Measurements from ENCODE around the gene ZNF22. TPM values are rescaled to one million over a fixed set of nuclear protein-coding genes. Genes with fewer than 3 reads are reported as not detected.

ZNF22 gene
- total RNA-seq, 6 donors from 2014 or later: 8.4 to 26.9 (median 18.4) TPM

- Histone ChIP-seq H3K9me3 (no peaks in the 10 kb centered on the region), H3K27ac (peak overlapping the region in 3 of 4 donors; percentile 10 to 97 (median 88)), H3K36me3 (peaks cover 0 to 6% (median 2%) of the 10 kb centered on the region in 4 donors), H3K4me1 (peaks cover 62 to 85% (median 71%) of the 10 kb centered on the region in 4 donors), H3K27me3 (no peaks in the 10 kb centered on the region), H3K4me3 (peak overlapping the region in 2 of 4 donors; percentile 72 to 74)
- ATAC-seq (ENCODE audit: low FRiP score in 2 of 2) (no peak), DNase-seq (peak in 1 of 2 donors; percentile 16)
- WGBS, 2 donors: 67 to 79% methylated on average over 3 to 4 of the region's 4 CpGs
- TF ChIP-seq POLR2A (IDR thresholded peaks at IDR 0.05): no peak
- TF ChIP-seq EP300 (IDR thresholded peaks at IDR 0.05): no peak
Measured at GRCh38 chr10:44961230-44961571, 39.5 kb upstream of the ZNF22 start.

- no peaks in the 10 kb centered on the region for H3K27me3 ChIP-seq
- H3K36me3 ChIP-seq: no peaks in the 10 kb centered on the region
- H3K27ac ChIP-seq: peak overlapping the region in 3 of 4 donors; percentile 71 to 90 (median 85)
- H3K4me1 ChIP-seq: peaks cover 72 to 94% (median 80%) of the 10 kb centered on the region in 4 donors
- WGBS, 2 donors: 85 to 94% methylated on average over 8 to 11 of the region's 11 CpGs
- H3K9me3 ChIP-seq: no peaks in the 10 kb centered on the region
- ATAC-seq (ENCODE audit: low FRiP score in 2 of 2): no peak
- TF ChIP-seq CTCF (IDR thresholded peaks at IDR 0.05) (no peak), POLR2A (IDR thresholded peaks at IDR 0.05) (no peak), POLR2AphosphoS5 (IDR thresholded peaks at IDR 0.05) (no peak), EP300 (IDR thresholded peaks at IDR 0.05) (no peak)
- peak in 1 of 2 donors; percentile 19 for DNase-seq
- H3K4me3 ChIP-seq: peak overlapping the region in 1 of 4 donors; percentile 13
Measured at GRCh38 chr10:44961931-44962750, 38.6 kb upstream of the ZNF22 start.

DNA sequence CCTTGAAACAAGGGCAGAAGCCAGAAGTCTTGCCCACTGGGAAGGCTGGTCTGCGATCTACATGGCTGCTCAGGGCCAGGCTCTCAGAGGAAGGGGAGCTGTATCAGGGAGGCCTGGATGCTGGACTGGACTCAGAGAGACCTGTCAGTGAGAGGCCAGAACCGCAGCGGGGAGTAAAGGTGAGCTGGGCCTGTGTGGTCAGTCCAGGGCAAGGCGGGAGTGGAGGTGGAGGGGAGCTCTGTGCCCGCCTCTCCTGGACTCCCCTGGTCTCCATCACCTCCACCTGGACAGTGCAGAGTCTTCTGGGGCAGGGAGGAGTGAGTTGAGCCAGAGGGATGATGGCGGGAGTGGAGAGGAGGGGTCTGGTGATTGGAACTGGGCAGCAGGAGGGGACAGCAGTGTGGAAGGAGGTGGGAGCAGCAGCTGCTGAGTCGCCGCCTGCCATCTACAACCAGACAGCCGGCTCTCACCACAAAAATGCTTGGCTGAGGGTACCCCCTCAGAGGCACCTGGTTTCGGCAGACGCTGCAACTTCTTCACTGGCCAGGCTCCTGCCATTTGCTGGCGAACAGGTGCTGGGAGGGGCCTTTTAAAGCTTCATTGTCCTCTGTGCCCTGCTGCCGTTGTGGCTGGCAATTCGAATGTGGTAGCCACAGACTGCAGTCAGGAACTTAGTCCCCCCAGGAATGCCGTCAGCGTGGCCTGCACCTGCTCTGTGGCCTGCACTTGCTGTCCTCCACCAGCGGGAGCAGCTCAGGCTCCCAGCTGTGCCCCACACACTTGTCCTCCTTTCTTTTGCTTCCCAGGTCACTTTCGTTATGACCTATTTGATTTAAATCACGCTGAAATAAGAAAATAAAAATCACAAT is 37.6 kb upstream of the ZNF22 start:
- H3K4me3 ChIP-seq: peak overlapping the region in 2 of 4 donors; percentile 3 to 15
- TF ChIP-seq POLR2A (IDR thresholded peaks at IDR 0.05) (no peak), CTCF (IDR thresholded peaks at IDR 0.05) (peak in 5 of 6 experiments; percentile 35 to 63 (median 38))
- peak overlapping the region; percentile 71 to 90 (median 82) for H3K27ac ChIP-seq
- peak in 1 of 2 donors; percentile 47 for DNase-seq
- no peaks in the 10 kb centered on the region for H3K27me3 ChIP-seq
- ATAC-seq (ENCODE audit: low FRiP score in 2 of 2): no peak
- no peaks in the 10 kb centered on the region for H3K9me3 ChIP-seq
- 70 to 75% methylated on average over 16 to 19 of the region's 19 CpGs for WGBS, 2 donors
- peaks cover 78 to 94% (median 84%) of the 10 kb centered on the region in 4 donors for H3K4me1 ChIP-seq
- no peaks in the 10 kb centered on the region for H3K36me3 ChIP-seq

DNA sequence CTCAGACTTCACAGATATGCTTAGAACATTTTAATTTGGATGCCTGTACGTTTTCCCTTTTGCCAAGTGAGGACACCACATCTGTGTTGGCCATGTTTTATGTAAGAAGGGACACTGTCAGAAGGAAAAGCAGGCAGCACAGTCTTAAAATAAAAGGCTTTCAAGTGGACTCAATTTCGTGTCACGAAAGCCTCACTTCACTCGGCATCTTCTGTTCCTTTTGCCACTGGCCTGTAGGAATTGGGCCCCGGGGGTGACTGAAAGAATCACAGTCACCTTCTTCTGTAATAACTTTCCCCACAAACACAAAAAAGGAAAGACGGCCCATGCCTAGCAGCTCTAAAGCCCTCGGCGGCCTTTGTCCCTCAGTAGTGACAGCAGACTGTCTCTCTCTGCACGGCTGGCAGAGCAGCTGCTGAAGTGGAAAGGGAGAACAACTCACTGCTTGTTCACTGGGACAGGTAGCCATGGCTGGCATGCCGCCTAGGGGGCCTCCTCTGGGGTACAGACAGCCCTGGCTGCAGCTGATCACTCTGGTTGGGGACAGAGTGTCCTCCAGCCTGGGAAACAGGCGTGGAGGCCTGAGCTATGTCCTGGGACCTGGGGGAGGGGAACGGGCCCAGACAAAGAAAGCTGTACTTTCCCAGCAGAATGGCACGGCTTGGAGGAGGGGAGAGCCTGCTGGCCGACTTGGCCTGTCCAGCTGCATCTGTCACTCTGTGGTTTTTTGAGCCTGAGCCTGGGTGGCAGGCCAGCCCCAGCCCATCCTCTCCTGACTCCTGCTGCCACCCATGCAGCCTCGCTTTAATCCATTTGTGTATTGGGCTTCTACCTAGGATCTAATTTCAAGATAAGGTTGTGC is 36.7 kb upstream of the ZNF22 start:
- DNase-seq (peak in 1 of 2 donors; percentile 93), ATAC-seq (ENCODE audit: low FRiP score in 2 of 2) (peak; percentile 16 to 54)
- Histone ChIP-seq H3K4me1 (peaks cover 78 to 94% (median 84%) of the 10 kb centered on the region in 4 donors), H3K4me3 (peak overlapping the region in 1 of 4 donors; percentile 3), H3K36me3 (no peaks in the 10 kb centered on the region), H3K9me3 (no peaks in the 10 kb centered on the region), H3K27ac (peak overlapping the region; percentile 71 to 90 (median 82)), H3K27me3 (no peaks in the 10 kb centered on the region)
- WGBS, 2 donors: 59 to 73% methylated on average over 12 to 15 of the region's 15 CpGs
- TF ChIP-seq POLR2AphosphoS5 (IDR thresholded peaks at IDR 0.05): peak; percentile 52 to 87
- TF ChIP-seq POLR2A (IDR thresholded peaks at IDR 0.05): peak in 1 of 4 donors; percentile 37
- TF ChIP-seq EP300 (IDR thresholded peaks at IDR 0.05): peak in 2 of 4 donors; percentile 82 to 98
- TF ChIP-seq CTCF (IDR thresholded peaks at IDR 0.05): no peak
